ENCODE measurements around the gene GDPD5.

The GDPD5 gene

DNA sequence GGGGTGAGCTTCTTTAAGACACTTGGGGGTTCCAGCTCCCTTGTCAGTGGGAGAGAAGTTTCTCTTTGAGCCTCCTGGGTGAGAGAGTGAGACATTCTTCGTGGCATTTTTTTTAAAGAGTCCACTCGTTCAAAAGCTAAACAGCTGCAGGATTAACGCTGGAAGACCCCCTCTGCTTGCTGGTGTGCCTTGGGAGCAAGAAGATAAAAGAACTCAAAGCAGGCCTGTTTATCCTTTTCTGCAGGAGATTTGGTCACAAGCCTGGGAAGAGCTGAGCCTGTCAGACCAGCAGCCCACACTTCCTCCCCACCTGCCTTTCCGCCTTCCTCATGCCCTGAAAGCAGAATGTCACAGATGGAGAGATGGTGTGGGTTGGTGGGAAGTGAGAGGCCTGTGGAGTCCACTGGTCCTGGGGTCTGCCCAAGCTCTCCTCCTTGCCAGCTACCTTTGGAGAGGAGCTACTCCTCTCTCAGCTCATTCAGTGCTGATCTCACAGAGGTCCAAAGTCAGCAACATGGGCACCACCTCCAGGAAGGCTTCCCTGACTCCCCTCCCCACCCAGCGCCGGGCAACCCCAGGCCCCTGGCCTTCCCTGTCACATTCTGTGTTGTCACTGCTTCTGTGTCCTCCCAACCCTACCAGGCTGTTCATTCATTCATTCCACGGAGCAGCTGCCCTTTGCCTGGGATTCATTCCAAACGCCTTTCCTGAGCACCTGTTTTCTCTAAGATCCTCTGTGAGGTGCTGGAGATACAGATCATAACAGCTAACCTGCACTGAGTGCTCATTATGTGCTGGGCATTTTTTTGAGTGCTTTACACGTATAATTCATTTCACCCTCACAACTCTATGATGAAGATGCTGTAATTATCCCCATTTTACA lies 6.7 kb downstream of the GDPD5 start:
- H3K36me3 ChIP-seq = peaks cover 0 to 4% (median 0%) of the 10 kb centered on the region in 3 donors
- no peak overlapping the region for H3K4me3 ChIP-seq
- no peaks in the 10 kb centered on the region for H3K9me3 ChIP-seq
- H3K27me3 ChIP-seq = no peaks in the 10 kb centered on the region
- H3K27ac ChIP-seq = no peak overlapping the region
- no peak for DNase-seq
- peaks cover 0 to 23% (median 16%) of the 10 kb centered on the region in 4 donors for H3K4me1 ChIP-seq
- intact Hi-C loops (cut with DNase I; ENCODE audit: low total_unique reads) = no loop called here
- TF ChIP-seq, protein P1, sequence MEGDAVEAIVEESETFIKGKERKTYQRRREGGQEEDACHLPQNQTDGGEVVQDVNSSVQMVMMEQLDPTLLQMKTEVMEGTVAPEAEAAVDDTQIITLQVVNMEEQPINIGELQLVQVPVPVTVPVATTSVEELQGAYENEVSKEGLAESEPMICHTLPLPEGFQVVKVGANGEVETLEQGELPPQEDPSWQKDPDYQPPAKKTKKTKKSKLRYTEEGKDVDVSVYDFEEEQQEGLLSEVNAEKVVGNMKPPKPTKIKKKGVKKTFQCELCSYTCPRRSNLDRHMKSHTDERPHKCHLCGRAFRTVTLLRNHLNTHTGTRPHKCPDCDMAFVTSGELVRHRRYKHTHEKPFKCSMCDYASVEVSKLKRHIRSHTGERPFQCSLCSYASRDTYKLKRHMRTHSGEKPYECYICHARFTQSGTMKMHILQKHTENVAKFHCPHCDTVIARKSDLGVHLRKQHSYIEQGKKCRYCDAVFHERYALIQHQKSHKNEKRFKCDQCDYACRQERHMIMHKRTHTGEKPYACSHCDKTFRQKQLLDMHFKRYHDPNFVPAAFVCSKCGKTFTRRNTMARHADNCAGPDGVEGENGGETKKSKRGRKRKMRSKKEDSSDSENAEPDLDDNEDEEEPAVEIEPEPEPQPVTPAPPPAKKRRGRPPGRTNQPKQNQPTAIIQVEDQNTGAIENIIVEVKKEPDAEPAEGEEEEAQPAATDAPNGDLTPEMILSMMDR (IDR thresholded peaks at IDR 0.05) = no peak

DNA sequence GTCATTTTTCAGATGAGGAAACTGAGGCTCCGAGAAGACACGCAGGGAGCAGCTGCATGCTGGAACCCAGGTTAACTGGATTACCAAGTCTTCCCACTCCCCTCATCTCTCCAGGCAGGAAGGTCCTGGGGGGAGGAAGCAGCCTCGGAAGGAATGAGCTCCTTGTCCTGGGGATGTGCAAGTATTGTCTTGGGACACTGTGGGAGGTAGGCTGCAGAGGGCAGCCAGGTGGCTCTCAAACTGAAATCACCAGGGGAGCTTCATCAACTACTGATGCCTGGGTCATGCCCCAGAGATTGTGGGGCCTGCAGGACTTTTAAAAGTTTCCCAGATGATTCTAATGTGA lies 7.6 kb downstream of the GDPD5 start:
- no peak overlapping the region for H3K4me3 ChIP-seq
- no peak for DNase-seq
- TF ChIP-seq, protein P1 (IDR thresholded peaks at IDR 0.05) = no peak
- intact Hi-C loops (cut with DNase I; ENCODE audit: low total_unique reads) = no loop called here
- H3K27ac ChIP-seq = no peak overlapping the region
- H3K9me3 ChIP-seq = no peaks in the 10 kb centered on the region
- peaks cover 0 to 21% (median 17%) of the 10 kb centered on the region in 4 donors for H3K4me1 ChIP-seq
- H3K36me3 ChIP-seq = peaks cover 0 to 4% (median 0%) of the 10 kb centered on the region in 3 donors
- H3K27me3 ChIP-seq = no peaks in the 10 kb centered on the region

DNA sequence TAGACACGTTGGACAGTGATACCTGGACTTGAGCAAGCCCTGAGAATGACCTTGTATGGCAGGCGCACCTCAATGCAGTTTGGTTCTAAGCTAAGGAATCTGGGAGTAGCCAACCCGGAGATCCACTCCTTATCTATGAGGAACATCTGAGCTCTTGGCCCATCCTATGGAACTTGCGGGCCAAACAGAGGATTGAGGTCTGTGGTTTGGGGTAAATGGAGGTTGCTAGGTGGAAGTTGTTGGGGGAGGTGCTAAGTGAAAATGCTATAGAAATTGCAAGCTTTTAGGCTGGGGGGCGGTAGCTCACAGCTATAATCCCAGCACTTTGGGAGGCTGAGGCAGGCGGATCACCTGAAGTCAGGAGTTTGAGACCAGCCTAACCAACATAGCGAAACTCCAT lies 8.9 kb downstream of the GDPD5 start:
- H3K4me1 ChIP-seq = peaks cover 0 to 21% (median 17%) of the 10 kb centered on the region in 4 donors
- TF ChIP-seq, protein P1 (IDR thresholded peaks at IDR 0.05) = no peak
- H3K27me3 ChIP-seq = no peaks in the 10 kb centered on the region
- H3K4me3 ChIP-seq = no peak overlapping the region
- H3K36me3 ChIP-seq = peaks cover 0 to 4% (median 0%) of the 10 kb centered on the region in 3 donors
- intact Hi-C loops (cut with DNase I; ENCODE audit: low total_unique reads) = no loop called here
- H3K9me3 ChIP-seq = no peaks in the 10 kb centered on the region
- DNase-seq = no peak
- H3K27ac ChIP-seq = no peak overlapping the region

DNA sequence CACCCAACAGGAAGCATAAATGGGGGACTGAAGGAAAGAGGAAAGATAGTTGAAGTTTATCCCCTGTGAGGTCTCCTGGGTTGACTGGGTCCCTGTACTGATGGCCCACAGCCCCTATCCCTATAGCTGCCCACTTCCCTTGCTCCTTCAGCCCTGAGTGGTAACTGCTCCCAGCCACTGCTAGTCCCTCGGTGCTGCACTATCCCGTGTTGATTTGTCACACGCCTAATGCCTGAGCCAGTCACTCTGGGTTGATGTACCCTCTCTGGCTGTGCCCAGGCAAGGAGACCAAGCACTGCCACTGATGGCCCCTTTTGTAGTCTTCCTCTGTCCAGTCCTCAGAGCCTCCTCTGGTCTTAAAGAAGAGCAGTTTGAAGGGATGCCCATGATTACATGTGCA lies 9.6 kb downstream of the GDPD5 start:
- Histone ChIP-seq H3K36me3 (peaks cover 0 to 4% (median 0%) of the 10 kb centered on the region in 3 donors), H3K27ac (no peak overlapping the region), H3K27me3 (no peaks in the 10 kb centered on the region), H3K4me3 (no peak overlapping the region), H3K4me1 (peaks cover 0 to 24% (median 18%) of the 10 kb centered on the region in 4 donors), H3K9me3 (no peaks in the 10 kb centered on the region)
- intact Hi-C loops (cut with DNase I; ENCODE audit: low total_unique reads) = no loop called here
- TF ChIP-seq, protein P1 (IDR thresholded peaks at IDR 0.05) = no peak
- DNase-seq = no peak

DNA sequence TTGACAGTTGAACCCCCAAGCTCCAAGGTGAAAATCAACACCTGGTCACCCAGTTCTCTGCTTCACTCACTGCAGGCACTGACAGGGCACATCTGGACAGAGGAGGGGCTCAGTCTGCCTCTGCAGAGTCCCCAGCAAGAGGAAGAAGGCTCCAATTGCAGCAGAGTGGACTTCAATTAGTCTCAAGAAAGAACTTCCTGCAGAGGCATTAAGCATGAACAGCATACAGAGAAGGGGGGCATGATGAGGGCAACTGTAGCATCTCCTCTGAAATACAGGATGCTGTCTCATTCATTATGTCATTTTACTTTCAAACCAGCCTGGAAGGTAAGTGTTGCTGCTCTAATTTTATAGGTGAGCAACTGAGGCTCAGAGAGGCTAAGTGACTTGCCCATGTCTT lies 11.1 kb downstream of the GDPD5 start:
- Histone ChIP-seq H3K4me1 (peaks cover 0 to 27% (median 7%) of the 10 kb centered on the region in 4 donors), H3K4me3 (no peak overlapping the region), H3K27me3 (no peaks in the 10 kb centered on the region), H3K27ac (no peak overlapping the region), H3K9me3 (no peaks in the 10 kb centered on the region), H3K36me3 (peaks cover 0 to 4% (median 0%) of the 10 kb centered on the region in 3 donors)
- no peak for DNase-seq
- TF ChIP-seq, protein P1 (IDR thresholded peaks at IDR 0.05) = no peak
- intact Hi-C loops (cut with DNase I; ENCODE audit: low total_unique reads) = no loop called here
